Measurements from ENCODE around the gene ALDH8A1. TPM values are rescaled to one million over a fixed set of nuclear protein-coding genes. Genes with fewer than 3 reads are reported as not detected.

Gene ALDH8A1
- total and polyA plus RNA-seq, 2 of the 13 experiments (the other 11 are each of a cell fraction or from before 2014, with no cell fraction given) = 1.1 to 3.4 TPM

DNA sequence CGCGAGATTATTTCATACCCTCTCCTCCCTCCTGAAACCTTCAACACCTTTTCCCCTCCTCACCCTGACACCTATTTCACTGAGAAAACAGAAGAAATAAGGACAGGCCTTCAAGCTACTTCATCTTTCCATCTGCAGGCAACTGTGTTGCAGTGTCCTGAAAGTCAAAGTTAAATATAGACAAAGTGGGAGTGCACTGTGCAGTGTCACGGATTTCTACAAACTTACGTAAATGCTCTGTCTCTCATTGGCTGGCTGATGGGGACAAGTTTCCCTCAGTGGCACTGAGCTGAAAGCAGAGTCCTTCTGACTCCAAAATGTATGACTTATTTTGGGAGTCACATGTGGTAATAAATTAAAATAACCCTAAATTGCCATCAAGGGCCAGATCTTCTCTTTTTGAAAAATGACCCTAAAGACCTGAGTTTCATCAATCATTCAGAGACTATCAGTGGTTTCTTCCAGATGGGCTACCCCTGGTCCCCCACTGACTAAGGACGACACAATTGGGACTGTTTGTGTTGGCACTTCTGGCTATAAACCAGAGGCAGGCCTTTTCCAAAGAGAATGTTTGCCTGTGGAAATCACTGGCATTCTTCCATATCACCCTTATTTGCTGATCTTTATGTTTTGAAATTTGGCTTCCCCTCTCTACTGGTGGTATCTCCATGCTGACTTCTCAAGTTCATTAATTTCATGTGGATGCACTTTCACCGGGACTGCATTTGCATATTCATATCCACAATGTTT is 21.6 kb downstream of the ALDH8A1 start:
- BruUV-seq (replicated peaks) = no TSS peak
- no peak overlapping the region for H3K4me2 ChIP-seq (ENCODE audit: low read depth, low read length)

DNA sequence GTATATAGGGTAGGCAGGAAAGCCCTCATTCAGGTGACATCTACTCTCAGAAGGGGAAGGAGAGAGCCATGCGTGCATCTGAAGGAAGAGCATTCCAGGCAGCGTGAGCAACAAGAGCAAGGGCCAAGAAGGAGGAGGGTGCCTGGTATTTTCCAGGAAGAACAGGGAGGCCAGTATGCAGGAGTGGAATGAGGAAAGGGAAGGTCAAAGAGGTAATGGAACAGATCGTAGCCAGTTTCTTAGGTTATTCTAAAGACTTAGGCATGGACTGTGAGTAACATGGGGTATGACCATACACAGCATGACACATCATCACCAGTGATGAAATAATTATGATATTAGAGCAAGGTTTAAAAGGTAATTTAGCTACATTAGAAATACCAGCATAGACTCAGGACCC is 24.1 kb downstream of the ALDH8A1 start:
- H3K79me2 ChIP-seq (ENCODE audit: insufficient read depth, low read length) = no peaks in the 10 kb centered on the region
- H4K20me1 ChIP-seq (ENCODE audit: insufficient read depth, low read length) = no peaks in the 10 kb centered on the region
- H3K9me3 ChIP-seq (ENCODE audit: low read length) = no peaks in the 10 kb centered on the region
- no peaks in the 10 kb centered on the region for H3K36me3 ChIP-seq (replicated peaks in 1 of 2; ENCODE audit: control insufficient read depth in 1 of 2, insufficient read depth in 2 of 2, low read length in 2 of 2)
- ChIA-PET POLR2A (no interaction called here), CTCF (ENCODE audit: low intra/inter-chr PET ratio, low total read pairs) (no interaction called here)
- no peak for DNase-seq (ENCODE audit: low spot score)
- no peaks in the 10 kb centered on the region for H3K4me1 ChIP-seq (ENCODE audit: insufficient read depth, low read length)
- 94% methylated on average over 3 of the region's 3 CpGs for WGBS (ENCODE audit: low lambda C conversion rate)
- no peak overlapping the region for H3K9ac ChIP-seq (ENCODE audit: insufficient read depth, low read depth, low read length)
- H3K4me3 ChIP-seq (replicated peaks in 1 of 3; ENCODE audit: insufficient read depth in 1 of 3, low read depth in 2 of 3, low read length in 3 of 3) = no peak overlapping the region
- no peak overlapping the region for H3K4me2 ChIP-seq (ENCODE audit: low read depth, low read length)
- no peak for TF ChIP-seq XBP1 (CRISPR knock-in tag; IDR thresholded peaks at IDR 0.05)
- no peak for TF ChIP-seq ZMYM3 (CRISPR knock-in tag; IDR thresholded peaks at IDR 0.05)
- TF ChIP-seq TBX2 (CRISPR knock-in tag; IDR thresholded peaks at IDR 0.05; ENCODE audit: borderline replicate concordance) = no peak
- TF ChIP-seq MAFG (CRISPR knock-in tag; IDR thresholded peaks at IDR 0.05) = no peak
- TF ChIP-seq ZNF75D (CRISPR knock-in tag; IDR thresholded peaks at IDR 0.05; ENCODE audit: borderline replicate concordance) = no peak
- TF ChIP-seq NRL (CRISPR knock-in tag; IDR thresholded peaks at IDR 0.05; ENCODE audit: borderline replicate concordance) = no peak
- TF ChIP-seq ZNF101 (CRISPR knock-in tag; IDR thresholded peaks at IDR 0.05; ENCODE audit: borderline replicate concordance, low read depth) = no peak
- TF ChIP-seq, protein P1, sequence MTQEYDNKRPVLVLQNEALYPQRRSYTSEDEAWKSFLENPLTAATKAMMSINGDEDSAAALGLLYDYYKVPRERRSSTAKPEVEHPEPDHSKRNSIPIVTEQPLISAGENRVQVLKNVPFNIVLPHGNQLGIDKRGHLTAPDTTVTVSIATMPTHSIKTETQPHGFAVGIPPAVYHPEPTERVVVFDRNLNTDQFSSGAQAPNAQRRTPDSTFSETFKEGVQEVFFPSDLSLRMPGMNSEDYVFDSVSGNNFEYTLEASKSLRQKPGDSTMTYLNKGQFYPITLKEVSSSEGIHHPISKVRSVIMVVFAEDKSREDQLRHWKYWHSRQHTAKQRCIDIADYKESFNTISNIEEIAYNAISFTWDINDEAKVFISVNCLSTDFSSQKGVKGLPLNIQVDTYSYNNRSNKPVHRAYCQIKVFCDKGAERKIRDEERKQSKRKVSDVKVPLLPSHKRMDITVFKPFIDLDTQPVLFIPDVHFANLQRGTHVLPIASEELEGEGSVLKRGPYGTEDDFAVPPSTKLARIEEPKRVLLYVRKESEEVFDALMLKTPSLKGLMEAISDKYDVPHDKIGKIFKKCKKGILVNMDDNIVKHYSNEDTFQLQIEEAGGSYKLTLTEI (CRISPR knock-in tag; conservative IDR thresholded peaks at IDR 0.05) = no peak
- H3K27me3 ChIP-seq (ENCODE audit: control insufficient read depth in 1 of 2, insufficient read depth in 2 of 2, low read length in 2 of 2) = no peaks in the 10 kb centered on the region
- intact Hi-C loops (cut with micrococcal nuclease; ENCODE audit: unreplicated experiment) (no loop called here), in situ Hi-C loops (cut with HindIII; ENCODE audit: extremely low pct_ligation_motif_present, low pct_unique_long_range_greater_than_20kb) (no loop called here)
- H2AFZ ChIP-seq (ENCODE audit: low read length) = no peak overlapping the region
- no peak overlapping the region for H3K27ac ChIP-seq (ENCODE audit: extremely low read length, insufficient read depth, low read length)
- BruUV-seq (replicated peaks) = no TSS peak
- ATAC-seq = no peak
- no peak for FAIRE-seq

More for the DNA sequence above, 21.6 kb downstream of the ALDH8A1 start:
- CTCF ChIA-PET (ENCODE audit: low intra/inter-chr PET ratio, low total read pairs) = no interaction called here
- ATAC-seq (no peak), FAIRE-seq (no peak), DNase-seq (ENCODE audit: low spot score) (no peak)
- Histone ChIP-seq H3K9ac (ENCODE audit: insufficient read depth, low read depth, low read length) (no peak overlapping the region), H3K9me3 (ENCODE audit: low read length) (no peaks in the 10 kb centered on the region), H3K4me3 (replicated peaks in 1 of 3; ENCODE audit: insufficient read depth in 1 of 3, low read depth in 2 of 3, low read length in 3 of 3) (no peak overlapping the region), H2AFZ (ENCODE audit: low read length) (no peak overlapping the region), H3K79me2 (ENCODE audit: insufficient read depth, low read length) (no peaks in the 10 kb centered on the region), H3K27me3 (ENCODE audit: control insufficient read depth in 1 of 2, insufficient read depth in 2 of 2, low read length in 2 of 2) (no peaks in the 10 kb centered on the region), H4K20me1 (ENCODE audit: insufficient read depth, low read length) (no peaks in the 10 kb centered on the region), H3K4me1 (ENCODE audit: insufficient read depth, low read length) (no peaks in the 10 kb centered on the region), H3K36me3 (replicated peaks in 1 of 2; ENCODE audit: control insufficient read depth in 1 of 2, insufficient read depth in 2 of 2, low read length in 2 of 2) (no peaks in the 10 kb centered on the region), H3K27ac (ENCODE audit: extremely low read length, insufficient read depth, low read length) (no peak overlapping the region)
- in situ Hi-C loops (cut with HindIII; ENCODE audit: extremely low pct_ligation_motif_present, low pct_unique_long_range_greater_than_20kb) (no loop called here), intact Hi-C loops (cut with micrococcal nuclease; ENCODE audit: unreplicated experiment) (no loop called here)
- no peak for TF ChIP-seq ZNF563 (CRISPR knock-in tag; IDR thresholded peaks at IDR 0.05)
- POLR2A ChIA-PET = no interaction called here
- WGBS (ENCODE audit: low lambda C conversion rate) = 85% methylated on average over 6 of the region's 6 CpGs

Data from HepG2 (cell line).